WTC11 (cell line): ENCODE results near the gene USP2. TPM values are rescaled to one million over a fixed set of nuclear protein-coding genes. Genes with fewer than 3 reads are reported as not detected.

ENCODE experiments used
- ATAC-seq: fragments of 200-7000 bp; cut with Tn5 transposase; 2 replicates; pipeline ENCODE4 v1.10.0; 2021; ENCODE audit warnings: mild to moderate bottlenecking, moderate library complexity
- CTCF ChIA-PET: fragments of 300-600 bp; sonication (Branson Sonifier 250); formaldehyde crosslinking; loops from one replicate; lab custom pipeline; 2021; ENCODE audit warnings: antibody characterized with exemption; lab: Charles Lee
- POLR2A ChIA-PET: fragments of 350-600 bp; sonication (Branson Sonifier 250); formaldehyde crosslinking; loops from one replicate; lab custom pipeline; 2021; ENCODE audit warnings: antibody characterized with exemption; lab: Charles Lee
- DNase-seq: peaks from one replicate; pipeline ENCODE4 v3.0.0; 2021; ENCODE audit warnings: low spot score
- H3K27ac Mint-ChIP-seq: 2 replicates; pipeline ENCODE4 v1.8.0; 2021; ENCODE audit warnings: mixed read lengths
- H3K27me3 Mint-ChIP-seq: 2 replicates; pipeline ENCODE4 v1.8.0; 2021; ENCODE audit warnings: low read depth, mild to moderate bottlenecking, moderate library complexity, mixed read lengths
- H3K36me3 Mint-ChIP-seq: 2 replicates; pipeline ENCODE4 v1.8.0; 2021; ENCODE audit warnings: mixed read lengths
- H3K4me1 Mint-ChIP-seq: 2 replicates; pipeline ENCODE4 v1.8.0; 2022; ENCODE audit warnings: mixed read lengths
- H3K4me3 Mint-ChIP-seq: 2 replicates; pipeline ENCODE4 v1.8.0; 2021; ENCODE audit warnings: mild to moderate bottlenecking, moderate library complexity, mixed read lengths
- H3K9me3 Mint-ChIP-seq: 2 replicates; pipeline ENCODE4 v1.8.0; 2021; ENCODE audit warnings: mixed read lengths
- CBFB ChIP-seq: sonication (generic); formaldehyde crosslinking; IDR thresholded peaks from 2 replicates; pipeline ENCODE4 v1.8.1; 2022; ENCODE audit warnings: mild to moderate bottlenecking, low read depth, missing genetic modification reagents
- CREB1 ChIP-seq: sonication (generic); formaldehyde crosslinking; IDR thresholded peaks from 2 replicates; pipeline ENCODE4 v1.8.0; 2023; ENCODE audit warnings: mild to moderate bottlenecking, missing genetic modification reagents
- ESRRA ChIP-seq: sonication (generic); formaldehyde crosslinking; IDR thresholded peaks from 2 replicates; pipeline ENCODE4 v1.8.1; 2022; ENCODE audit warnings: mild to moderate bottlenecking, missing genetic modification reagents, borderline replicate concordance
- ETV6 ChIP-seq: sonication (generic); formaldehyde crosslinking; IDR thresholded peaks from 2 replicates; pipeline ENCODE4 v1.8.1; 2022; ENCODE audit warnings: mild to moderate bottlenecking, missing genetic modification reagents
- FOXK1 ChIP-seq: sonication (generic); formaldehyde crosslinking; IDR thresholded peaks from 2 replicates; pipeline ENCODE4 v1.8.0; 2022; ENCODE audit warnings: mild to moderate bottlenecking, moderate library complexity, missing genetic modification reagents
- MXD4 ChIP-seq: fragments of 250-450 bp; sonication (Bioruptor Pico); IDR thresholded peaks from 2 replicates; pipeline ENCODE4 v1.8.0; 2021; ENCODE audit warnings: mild to moderate bottlenecking, moderate library complexity, borderline replicate concordance
- NFE2L1 ChIP-seq: sonication (generic); formaldehyde crosslinking; IDR thresholded peaks from 2 replicates; pipeline ENCODE4 v1.8.1; 2023; ENCODE audit warnings: missing genetic modification reagents
- NR2C2 ChIP-seq: sonication (generic); formaldehyde crosslinking; IDR thresholded peaks from 2 replicates; pipeline ENCODE4 v1.8.0; 2022; ENCODE audit warnings: mild to moderate bottlenecking, missing genetic modification reagents
- NR3C1 ChIP-seq: sonication (generic); formaldehyde crosslinking; conservative IDR thresholded peaks from 2 replicates; pipeline ENCODE4 v1.8.1; 2023; ENCODE audit warnings: low read depth, mild to moderate bottlenecking, missing genetic modification reagents
- RELA ChIP-seq: sonication (generic); formaldehyde crosslinking; IDR thresholded peaks from 2 replicates; pipeline ENCODE4 v1.8.1; 2022; ENCODE audit warnings: missing genetic modification reagents, mild to moderate bottlenecking, borderline replicate concordance
- SP1 ChIP-seq: sonication (generic); formaldehyde crosslinking; conservative IDR thresholded peaks from 2 replicates; pipeline ENCODE4 v1.8.1; 2022; ENCODE audit warnings: missing genetic modification reagents
- ZBTB21 ChIP-seq: sonication (generic); formaldehyde crosslinking; IDR thresholded peaks from 2 replicates; pipeline ENCODE4 v1.8.1; 2023; ENCODE audit warnings: mild to moderate bottlenecking, missing genetic modification reagents, borderline replicate concordance
- ZNF138 ChIP-seq: sonication (generic); formaldehyde crosslinking; conservative IDR thresholded peaks from 2 replicates; pipeline ENCODE4 v1.8.1; 2022; ENCODE audit warnings: mild to moderate bottlenecking, moderate library complexity, missing genetic modification reagents
- ZNF317 ChIP-seq: sonication (generic); formaldehyde crosslinking; IDR thresholded peaks from 2 replicates; pipeline ENCODE4 v1.8.1; 2023; ENCODE audit warnings: low read depth, mild to moderate bottlenecking, moderate library complexity, missing genetic modification reagents, borderline replicate concordance
- ZNF396 ChIP-seq: fragments of 250-450 bp; sonication (Bioruptor Pico); IDR thresholded peaks from 2 replicates; pipeline ENCODE4 v1.8.0; 2021; ENCODE audit warnings: mild to moderate bottlenecking, moderate library complexity, borderline replicate concordance
- total RNA-seq: library from RNA; stranded (reverse); gene quantifications from 3 replicates; pipeline ENCODE4 v1.2.3, GENCODE V29; 2021
- TF ChIP-seq, protein P1 (sequence below): sonication (generic); formaldehyde crosslinking; IDR thresholded peaks from 2 replicates; pipeline ENCODE4 v1.8.0; 2022; ENCODE audit warnings: mild to moderate bottlenecking, missing genetic modification reagents
- TF ChIP-seq, protein P2 (sequence below): sonication (generic); formaldehyde crosslinking; IDR thresholded peaks from 2 replicates; pipeline ENCODE4 v1.8.0; 2022; ENCODE audit warnings: mild to moderate bottlenecking, missing genetic modification reagents
- TF ChIP-seq, protein P3 (sequence below): sonication (generic); formaldehyde crosslinking; IDR thresholded peaks from 2 replicates; pipeline ENCODE4 v1.8.0; 2023; ENCODE audit warnings: mild to moderate bottlenecking, missing genetic modification reagents
- TF ChIP-seq, protein P4 (sequence below): sonication (generic); formaldehyde crosslinking; IDR thresholded peaks from 2 replicates; pipeline ENCODE4 v1.8.1; 2023; ENCODE audit warnings: mild to moderate bottlenecking, missing genetic modification reagents, borderline replicate concordance
- TF ChIP-seq, protein P5 (sequence below): sonication (generic); formaldehyde crosslinking; IDR thresholded peaks from 2 replicates; pipeline ENCODE4 v1.8.1; 2023; ENCODE audit warnings: mild to moderate bottlenecking, moderate library complexity, missing genetic modification reagents
- TF ChIP-seq, protein P6 (sequence below): sonication (generic); formaldehyde crosslinking; IDR thresholded peaks from 2 replicates; pipeline ENCODE4 v1.8.0; 2022; ENCODE audit warnings: mild to moderate bottlenecking, missing genetic modification reagents
- TF ChIP-seq, protein P7 (sequence below): sonication (generic); formaldehyde crosslinking; IDR thresholded peaks from 2 replicates; pipeline ENCODE4 v1.8.0; 2022; ENCODE audit warnings: mild to moderate bottlenecking, missing genetic modification reagents

The USP2 gene
- total RNA-seq, 1 experiment from 2014 or later: 8.0 TPM

DNA sequence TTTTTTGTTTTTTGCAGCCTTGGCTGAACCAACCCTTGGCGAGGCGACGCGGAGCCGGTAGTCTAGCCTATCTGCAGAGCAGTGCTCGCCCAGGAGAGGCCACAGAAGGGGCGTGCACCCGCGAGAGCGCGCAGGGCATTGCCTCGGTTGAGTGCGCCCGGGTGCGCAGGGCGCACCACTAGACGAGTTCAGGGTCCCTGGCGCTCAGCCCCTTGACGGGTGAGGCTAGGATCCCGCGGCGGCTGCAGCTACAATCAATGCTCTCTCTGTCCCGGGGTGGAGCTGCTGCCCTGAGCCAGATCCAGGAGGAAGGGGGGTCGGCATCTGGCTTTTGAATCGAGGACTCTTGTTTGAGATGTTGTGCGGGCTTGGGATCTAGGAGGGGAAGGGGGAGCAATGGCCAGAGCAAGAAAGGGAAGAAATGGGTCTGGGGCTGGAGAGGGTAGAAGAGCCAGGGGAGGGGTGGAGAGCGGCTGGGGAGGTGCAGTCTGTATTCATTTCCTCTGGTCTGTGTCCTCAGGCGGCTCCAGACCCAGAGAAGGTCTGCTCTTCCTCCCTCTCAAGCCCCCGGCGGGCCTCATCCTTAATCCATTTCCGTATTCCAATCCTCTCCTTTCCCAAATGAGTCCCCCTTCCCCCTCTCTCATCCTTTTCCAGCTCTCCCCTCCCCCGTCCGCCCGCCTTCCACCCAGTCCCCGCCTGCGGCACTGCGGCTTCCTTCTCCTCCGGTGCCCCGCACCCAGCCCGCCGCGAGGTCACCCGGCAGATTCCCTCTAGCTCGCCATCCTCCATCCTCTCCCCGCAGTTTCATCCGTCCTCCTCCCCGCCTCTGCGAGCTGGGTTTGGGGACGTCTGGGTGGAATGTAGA lies 40.7 kb upstream of the USP2 start:
- peak; percentile 12 for ATAC-seq
- Mint-ChIP-seq H3K27me3 (no peaks in the 10 kb centered on the region), H3K4me3 (peak overlapping the region; percentile 96), H3K27ac (peak overlapping the region; percentile 92), H3K4me1 (peaks cover 81% of the 10 kb centered on the region), H3K9me3 (no peaks in the 10 kb centered on the region), H3K36me3 (peaks cover 39% of the 10 kb centered on the region)
- peak; percentile 53 for DNase-seq
- POLR2A ChIA-PET: interaction anchor here (0.6 to 2.4 kb wide), 3 partner anchors 10 to 194 kb away, joined by 3 to 12 read pairs (median 3); no protein-coding TSS in a partner anchor
- CTCF ChIA-PET: interaction anchor here (0.5 to 3.6 kb wide), 15 partner anchors 11 to 378 kb away, joined by 3 to 19 read pairs (median 5); partner anchors contain the start of genes C1QTNF5 and USP2
- TF ChIP-seq MXD4 (CRISPR knock-in tag): no peak
- TF ChIP-seq ZNF138 (CRISPR knock-in tag): peak; percentile 72; the same call in 1 of the 2 replicates
- TF ChIP-seq, protein P1, sequence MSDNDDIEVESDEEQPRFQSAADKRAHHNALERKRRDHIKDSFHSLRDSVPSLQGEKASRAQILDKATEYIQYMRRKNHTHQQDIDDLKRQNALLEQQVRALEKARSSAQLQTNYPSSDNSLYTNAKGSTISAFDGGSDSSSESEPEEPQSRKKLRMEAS (CRISPR knock-in tag): no peak; the same call in 1 of the 2 replicates
- no peak for TF ChIP-seq ZNF396 (CRISPR knock-in tag)
- TF ChIP-seq CBFB (CRISPR knock-in tag): peak; percentile 21; the same call in 1 of the 2 replicates
- TF ChIP-seq ZBTB21 (CRISPR knock-in tag): no peak
- no peak for TF ChIP-seq ESRRA (CRISPR knock-in tag)
- TF ChIP-seq, protein P2, sequence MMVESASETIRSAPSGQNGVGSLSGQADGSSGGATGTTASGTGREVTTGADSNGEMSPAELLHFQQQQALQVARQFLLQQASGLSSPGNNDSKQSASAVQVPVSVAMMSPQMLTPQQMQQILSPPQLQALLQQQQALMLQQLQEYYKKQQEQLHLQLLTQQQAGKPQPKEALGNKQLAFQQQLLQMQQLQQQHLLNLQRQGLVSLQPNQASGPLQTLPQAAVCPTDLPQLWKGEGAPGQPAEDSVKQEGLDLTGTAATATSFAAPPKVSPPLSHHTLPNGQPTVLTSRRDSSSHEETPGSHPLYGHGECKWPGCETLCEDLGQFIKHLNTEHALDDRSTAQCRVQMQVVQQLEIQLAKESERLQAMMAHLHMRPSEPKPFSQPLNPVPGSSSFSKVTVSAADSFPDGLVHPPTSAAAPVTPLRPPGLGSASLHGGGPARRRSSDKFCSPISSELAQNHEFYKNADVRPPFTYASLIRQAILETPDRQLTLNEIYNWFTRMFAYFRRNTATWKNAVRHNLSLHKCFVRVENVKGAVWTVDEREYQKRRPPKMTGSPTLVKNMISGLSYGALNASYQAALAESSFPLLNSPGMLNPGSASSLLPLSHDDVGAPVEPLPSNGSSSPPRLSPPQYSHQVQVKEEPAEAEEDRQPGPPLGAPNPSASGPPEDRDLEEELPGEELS: no peak
- no peak for TF ChIP-seq ETV6 (CRISPR knock-in tag)
- TF ChIP-seq, protein P3, sequence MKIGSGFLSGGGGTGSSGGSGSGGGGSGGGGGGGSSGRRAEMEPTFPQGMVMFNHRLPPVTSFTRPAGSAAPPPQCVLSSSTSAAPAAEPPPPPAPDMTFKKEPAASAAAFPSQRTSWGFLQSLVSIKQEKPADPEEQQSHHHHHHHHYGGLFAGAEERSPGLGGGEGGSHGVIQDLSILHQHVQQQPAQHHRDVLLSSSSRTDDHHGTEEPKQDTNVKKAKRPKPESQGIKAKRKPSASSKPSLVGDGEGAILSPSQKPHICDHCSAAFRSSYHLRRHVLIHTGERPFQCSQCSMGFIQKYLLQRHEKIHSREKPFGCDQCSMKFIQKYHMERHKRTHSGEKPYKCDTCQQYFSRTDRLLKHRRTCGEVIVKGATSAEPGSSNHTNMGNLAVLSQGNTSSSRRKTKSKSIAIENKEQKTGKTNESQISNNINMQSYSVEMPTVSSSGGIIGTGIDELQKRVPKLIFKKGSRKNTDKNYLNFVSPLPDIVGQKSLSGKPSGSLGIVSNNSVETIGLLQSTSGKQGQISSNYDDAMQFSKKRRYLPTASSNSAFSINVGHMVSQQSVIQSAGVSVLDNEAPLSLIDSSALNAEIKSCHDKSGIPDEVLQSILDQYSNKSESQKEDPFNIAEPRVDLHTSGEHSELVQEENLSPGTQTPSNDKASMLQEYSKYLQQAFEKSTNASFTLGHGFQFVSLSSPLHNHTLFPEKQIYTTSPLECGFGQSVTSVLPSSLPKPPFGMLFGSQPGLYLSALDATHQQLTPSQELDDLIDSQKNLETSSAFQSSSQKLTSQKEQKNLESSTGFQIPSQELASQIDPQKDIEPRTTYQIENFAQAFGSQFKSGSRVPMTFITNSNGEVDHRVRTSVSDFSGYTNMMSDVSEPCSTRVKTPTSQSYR (CRISPR knock-in tag): no peak
- TF ChIP-seq NFE2L1: no peak
- TF ChIP-seq, protein P4, sequence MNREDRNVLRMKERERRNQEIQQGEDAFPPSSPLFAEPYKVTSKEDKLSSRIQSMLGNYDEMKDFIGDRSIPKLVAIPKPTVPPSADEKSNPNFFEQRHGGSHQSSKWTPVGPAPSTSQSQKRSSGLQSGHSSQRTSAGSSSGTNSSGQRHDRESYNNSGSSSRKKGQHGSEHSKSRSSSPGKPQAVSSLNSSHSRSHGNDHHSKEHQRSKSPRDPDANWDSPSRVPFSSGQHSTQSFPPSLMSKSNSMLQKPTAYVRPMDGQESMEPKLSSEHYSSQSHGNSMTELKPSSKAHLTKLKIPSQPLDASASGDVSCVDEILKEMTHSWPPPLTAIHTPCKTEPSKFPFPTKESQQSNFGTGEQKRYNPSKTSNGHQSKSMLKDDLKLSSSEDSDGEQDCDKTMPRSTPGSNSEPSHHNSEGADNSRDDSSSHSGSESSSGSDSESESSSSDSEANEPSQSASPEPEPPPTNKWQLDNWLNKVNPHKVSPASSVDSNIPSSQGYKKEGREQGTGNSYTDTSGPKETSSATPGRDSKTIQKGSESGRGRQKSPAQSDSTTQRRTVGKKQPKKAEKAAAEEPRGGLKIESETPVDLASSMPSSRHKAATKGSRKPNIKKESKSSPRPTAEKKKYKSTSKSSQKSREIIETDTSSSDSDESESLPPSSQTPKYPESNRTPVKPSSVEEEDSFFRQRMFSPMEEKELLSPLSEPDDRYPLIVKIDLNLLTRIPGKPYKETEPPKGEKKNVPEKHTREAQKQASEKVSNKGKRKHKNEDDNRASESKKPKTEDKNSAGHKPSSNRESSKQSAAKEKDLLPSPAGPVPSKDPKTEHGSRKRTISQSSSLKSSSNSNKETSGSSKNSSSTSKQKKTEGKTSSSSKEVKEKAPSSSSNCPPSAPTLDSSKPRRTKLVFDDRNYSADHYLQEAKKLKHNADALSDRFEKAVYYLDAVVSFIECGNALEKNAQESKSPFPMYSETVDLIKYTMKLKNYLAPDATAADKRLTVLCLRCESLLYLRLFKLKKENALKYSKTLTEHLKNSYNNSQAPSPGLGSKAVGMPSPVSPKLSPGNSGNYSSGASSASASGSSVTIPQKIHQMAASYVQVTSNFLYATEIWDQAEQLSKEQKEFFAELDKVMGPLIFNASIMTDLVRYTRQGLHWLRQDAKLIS (CRISPR knock-in tag): peak; percentile 39; the same call in 1 of the 2 replicates
- TF ChIP-seq CREB1 (CRISPR knock-in tag): no peak
- no peak for TF ChIP-seq RELA
- no peak for TF ChIP-seq NR3C1
- TF ChIP-seq, protein P5, sequence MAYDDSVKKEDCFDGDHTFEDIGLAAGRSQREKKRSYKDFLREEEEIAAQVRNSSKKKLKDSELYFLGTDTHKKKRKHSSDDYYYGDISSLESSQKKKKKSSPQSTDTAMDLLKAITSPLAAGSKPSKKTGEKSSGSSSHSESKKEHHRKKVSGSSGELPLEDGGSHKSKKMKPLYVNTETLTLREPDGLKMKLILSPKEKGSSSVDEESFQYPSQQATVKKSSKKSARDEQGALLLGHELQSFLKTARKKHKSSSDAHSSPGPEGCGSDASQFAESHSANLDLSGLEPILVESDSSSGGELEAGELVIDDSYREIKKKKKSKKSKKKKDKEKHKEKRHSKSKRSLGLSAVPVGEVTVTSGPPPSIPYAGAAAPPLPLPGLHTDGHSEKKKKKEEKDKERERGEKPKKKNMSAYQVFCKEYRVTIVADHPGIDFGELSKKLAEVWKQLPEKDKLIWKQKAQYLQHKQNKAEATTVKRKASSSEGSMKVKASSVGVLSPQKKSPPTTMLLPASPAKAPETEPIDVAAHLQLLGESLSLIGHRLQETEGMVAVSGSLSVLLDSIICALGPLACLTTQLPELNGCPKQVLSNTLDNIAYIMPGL: 0 out of 2 replicates have a peak, but pooled peaks have one; percentile 27
- TF ChIP-seq ZNF317: no peak
- TF ChIP-seq, protein P6, sequence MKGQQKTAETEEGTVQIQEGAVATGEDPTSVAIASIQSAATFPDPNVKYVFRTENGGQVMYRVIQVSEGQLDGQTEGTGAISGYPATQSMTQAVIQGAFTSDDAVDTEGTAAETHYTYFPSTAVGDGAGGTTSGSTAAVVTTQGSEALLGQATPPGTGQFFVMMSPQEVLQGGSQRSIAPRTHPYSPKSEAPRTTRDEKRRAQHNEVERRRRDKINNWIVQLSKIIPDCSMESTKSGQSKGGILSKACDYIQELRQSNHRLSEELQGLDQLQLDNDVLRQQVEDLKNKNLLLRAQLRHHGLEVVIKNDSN: no peak
- no peak for TF ChIP-seq FOXK1 (CRISPR knock-in tag)
- TF ChIP-seq, protein P7, sequence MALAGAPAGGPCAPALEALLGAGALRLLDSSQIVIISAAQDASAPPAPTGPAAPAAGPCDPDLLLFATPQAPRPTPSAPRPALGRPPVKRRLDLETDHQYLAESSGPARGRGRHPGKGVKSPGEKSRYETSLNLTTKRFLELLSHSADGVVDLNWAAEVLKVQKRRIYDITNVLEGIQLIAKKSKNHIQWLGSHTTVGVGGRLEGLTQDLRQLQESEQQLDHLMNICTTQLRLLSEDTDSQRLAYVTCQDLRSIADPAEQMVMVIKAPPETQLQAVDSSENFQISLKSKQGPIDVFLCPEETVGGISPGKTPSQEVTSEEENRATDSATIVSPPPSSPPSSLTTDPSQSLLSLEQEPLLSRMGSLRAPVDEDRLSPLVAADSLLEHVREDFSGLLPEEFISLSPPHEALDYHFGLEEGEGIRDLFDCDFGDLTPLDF (CRISPR knock-in tag): no peak
- no peak for TF ChIP-seq NR2C2 (CRISPR knock-in tag)
- no peak for TF ChIP-seq SP1 (CRISPR knock-in tag)
